HCT116 (cell line): ENCODE data around the gene GRIK1. TPM values are rescaled to one million over a fixed set of nuclear protein-coding genes. Genes with fewer than 3 reads are reported as not detected.

Experiments
- ATAC-seq: fragments of 200-7000 bp; cut with Tn5 transposase; 2 replicates; pipeline ENCODE4 v1.9.1; 2020; ENCODE audit warnings: mild to moderate bottlenecking, moderate library complexity
- BruUV-seq: library from RNA; stranded (reverse); fragments of 400-500 nt; replicated peaks from 2 replicates; lab custom pipeline; 2021; lab: Mats Ljungman, UMichigan
- CTCF ChIA-PET: fragments of 300-600 bp; sonication (Branson Sonifier 250); formaldehyde crosslinking; loops from one replicate; lab custom pipeline; 2021; ENCODE audit warnings: antibody characterized with exemption; lab: Charles Lee
- POLR2A ChIA-PET: fragments of 300-600, 350-600 bp; sonication (Branson Sonifier 250); formaldehyde crosslinking; loops from one replicate; lab custom pipeline; 2021; ENCODE audit warnings: antibody characterized with exemption; lab: Charles Lee
- RAD21 ChIA-PET, 2 experiments: fragments of 300-600 bp; sonication (Branson Sonifier 250); formaldehyde crosslinking; loops; one replicate each; lab custom pipeline; 2023; ENCODE audit warnings: low total read pairs in 2 of 2; ENCODE audit not compliant: uncharacterized antibody in 2 of 2, unreplicated experiment in 2 of 2, low non-redundant PET in 1 of 2; lab: Charles Lee
- DNase-seq: peaks from one replicate; pipeline ENCODE4 v3.0.0-alpha.2; 2010; ENCODE audit warnings: low read depth, low spot score
- H2AFZ ChIP-seq: fragments of 200-600 bp; shearing (Covaris generic), sonication (generic); 2 replicates; pipeline ENCODE4 v1.6.1; 2017; ENCODE audit warnings: low read depth, mixed run types, mixed read lengths, antibody characterized with exemption, low read length; ENCODE audit not compliant: poor library complexity, severe bottlenecking
- H3K27ac ChIP-seq: 2 replicates; pipeline ENCODE4 v1.5.1; 2012; ENCODE audit warnings: low read depth, low read length
- H3K27me3 ChIP-seq: fragments of 200-600 bp; sonication (generic); 2 replicates; pipeline ENCODE4 v1.6.1; 2016; ENCODE audit warnings: mixed run types, low read length, mixed read lengths; ENCODE audit not compliant: insufficient read depth
- H3K36me3 ChIP-seq, 2 experiments: fragments of 200-500 bp in 1 of 2; fragments of 200-600 bp in 1 of 2; sonication (Bioruptor generic) in 1 of 2; sonication (generic) in 1 of 2; 2 replicates each; pipeline versions ENCODE4 v1.5.1 to v1.6.1; 2014 to 2016; ENCODE audit warnings: low read length in 2 of 2, inconsistent platforms in 1 of 2, mixed read lengths in 1 of 2, mixed run types in 1 of 2; ENCODE audit not compliant: insufficient read depth in 2 of 2, control insufficient read depth in 1 of 2
- H3K4me1 ChIP-seq, 2 experiments: fragments of 200-600 bp in 1 of 2; sonication (generic) in 1 of 2; 2 replicates each; pipeline versions ENCODE4 v1.5.1 to v1.6.1; 2012 to 2017; ENCODE audit warnings: low read length in 2 of 2, inconsistent platforms in 1 of 2, mild to moderate bottlenecking in 1 of 2, mixed read lengths in 1 of 2, mixed run types in 1 of 2, moderate library complexity in 1 of 2; ENCODE audit not compliant: insufficient read depth in 2 of 2, control insufficient read depth in 1 of 2
- H3K4me2 ChIP-seq: fragments of 200-600 bp; sonication (generic); 2 replicates; pipeline ENCODE4 v1.6.1; 2017; ENCODE audit warnings: mixed run types, low read length, mixed read lengths
- H3K4me3 ChIP-seq, 2 experiments: fragments of 200-600 bp in 1 of 2; sonication (generic) in 1 of 2; replicated peaks in 1 of 2; 2 replicates each; pipeline ENCODE4 v1.5.1; 2011 to 2016; ENCODE audit warnings: low read length in 2 of 2, control low read depth in 1 of 2, low read depth in 1 of 2, mild to moderate bottlenecking in 1 of 2, mixed read lengths in 1 of 2, mixed run types in 1 of 2
- H3K79me2 ChIP-seq: fragments of 200-600 bp; sonication (generic); 2 replicates; pipeline ENCODE4 v1.6.1; 2017; ENCODE audit warnings: mild to moderate bottlenecking, mixed run types, low read length, moderate library complexity, mixed read lengths; ENCODE audit not compliant: insufficient read depth
- H3K9ac ChIP-seq: fragments of 200-600 bp; sonication (generic); 2 replicates; pipeline ENCODE4 v1.6.1; 2016; ENCODE audit warnings: low read length, mixed read lengths
- H3K9me2 ChIP-seq: fragments of 200-600 bp; sonication (generic), shearing (Covaris generic); 2 replicates; pipeline ENCODE4 v1.6.1; 2017; ENCODE audit warnings: mixed run types, mild to moderate bottlenecking, moderate library complexity; ENCODE audit not compliant: insufficient read depth
- H3K9me3 ChIP-seq, 2 experiments: fragments of 200-500 bp in 1 of 2; fragments of 200-600 bp in 1 of 2; sonication (Bioruptor generic) in 1 of 2; sonication (generic) in 1 of 2; 2 replicates each; pipeline ENCODE4 v1.6.1; 2014 to 2017; ENCODE audit warnings: low read length in 2 of 2, mixed read lengths in 2 of 2, inconsistent platforms in 1 of 2, low read depth in 1 of 2, mild to moderate bottlenecking in 1 of 2, mixed run types in 1 of 2, moderate library complexity in 1 of 2; ENCODE audit not compliant: control insufficient read depth in 1 of 2, insufficient read depth in 1 of 2
- H4K20me1 ChIP-seq: fragments of 200-600 bp; sonication (generic), shearing (Covaris generic); 2 replicates; pipeline ENCODE4 v1.6.1; 2017; ENCODE audit warnings: mixed run types, mild to moderate bottlenecking, moderate library complexity; ENCODE audit not compliant: insufficient read depth
- ATF3 ChIP-seq: IDR thresholded peaks from 2 replicates; pipeline ENCODE4 v1.6.1; 2012
- CBX3 ChIP-seq: IDR thresholded peaks from 2 replicates; pipeline ENCODE4 v1.6.1; 2012; ENCODE audit warnings: low read depth
- CEBPB ChIP-seq: IDR thresholded peaks from 2 replicates; pipeline ENCODE4 v1.6.1; 2012; ENCODE audit warnings: low read depth
- CTCF ChIP-seq, 3 experiments: fragments of 200-600 bp in 1 of 3; sonication (generic) in 1 of 3; IDR thresholded peaks in 2 of 3; conservative IDR thresholded peaks in 1 of 3; 2 replicates each; pipeline ENCODE4 v1.5.1; 2012 to 2017; ENCODE audit warnings: low read depth in 2 of 3, low read length in 2 of 3, antibody characterized with exemption in 1 of 3, borderline replicate concordance in 1 of 3, control low read depth in 1 of 3, mild to moderate bottlenecking in 1 of 3, mixed read lengths in 1 of 3, mixed run types in 1 of 3, moderate library complexity in 1 of 3; ENCODE audit not compliant: insufficient read depth in 1 of 3
- ELF1 ChIP-seq: IDR thresholded peaks from 2 replicates; pipeline ENCODE4 v1.6.1; 2012; ENCODE audit warnings: low read depth, borderline replicate concordance
- EZH2 ChIP-seq: fragments of 200-600 bp; sonication (generic); IDR thresholded peaks from 2 replicates; pipeline ENCODE4 v1.6.1; 2017; ENCODE audit warnings: antibody characterized with exemption, mixed run types
- EZH2phosphoT487 ChIP-seq: fragments of 200-600 bp; IDR thresholded peaks from 2 replicates; pipeline ENCODE4 v1.6.1; 2018; ENCODE audit warnings: antibody characterized with exemption, borderline replicate concordance
- FOSL1 ChIP-seq: IDR thresholded peaks from 2 replicates; pipeline ENCODE4 v1.6.1; 2012; ENCODE audit warnings: low read depth
- JUND ChIP-seq: IDR thresholded peaks from 2 replicates; pipeline ENCODE4 v1.6.1; 2012
- POLR2A ChIP-seq: IDR thresholded peaks from 2 replicates; pipeline ENCODE4 v1.7.0; 2011; ENCODE audit warnings: borderline replicate concordance; ENCODE audit not compliant: insufficient read depth, insufficient read length; ENCODE audit errors: extremely low read depth
- POLR2AphosphoS5 ChIP-seq: IDR thresholded peaks from 2 replicates; pipeline ENCODE4 v1.6.1; 2011; ENCODE audit warnings: mild to moderate bottlenecking, low read depth, low read length, moderate library complexity
- REST ChIP-seq: IDR thresholded peaks from 2 replicates; pipeline ENCODE4 v1.6.1; 2012; ENCODE audit warnings: low read depth
- SIN3A ChIP-seq: IDR thresholded peaks from 2 replicates; pipeline ENCODE4 v1.6.1; 2012; ENCODE audit warnings: low read depth
- SRF ChIP-seq: IDR thresholded peaks from 2 replicates; pipeline ENCODE4 v1.6.1; 2012; ENCODE audit warnings: low read depth
- YY1 ChIP-seq: IDR thresholded peaks from 2 replicates; pipeline ENCODE4 v1.6.1; 2011; ENCODE audit warnings: low read length, low read depth, moderate library complexity, mild to moderate bottlenecking; ENCODE audit not compliant: insufficient replicate concordance; ENCODE audit errors: extremely low read depth
- ZFX ChIP-seq: fragments of 450-650 bp; IDR thresholded peaks from 2 replicates; pipeline ENCODE4 v1.6.1; 2017
- intact Hi-C: fragments of 100-400 bp; cut with micrococcal nuclease; formaldehyde crosslinking; loops from 2 replicates; pipeline ENCODE4 v1.10.0; 2022
- total RNA-seq: library from RNA; stranded (reverse); gene quantifications from one replicate; pipeline ENCODE4 v1.2.1, GENCODE V29; 2021; ENCODE audit not compliant: unreplicated experiment

GRIK1 gene
- total RNA-seq, 1 experiment from 2014 or later: not detected

- H3K27ac ChIP-seq: no peak overlapping the region
- ChIA-PET RAD21 (interaction anchor here in 1 of 2 experiments (0.7 kb wide), 1 partner anchor 33 kb away, joined by 3 read pairs; no protein-coding TSS in a partner anchor), POLR2A (no interaction called here), CTCF (no interaction called here)
- TF ChIP-seq POLR2A (no peak), SIN3A (no peak), ELF1 (no peak), FOSL1 (no peak), EZH2 (no peak), CBX3 (no peak), ATF3 (no peak), CTCF (IDR thresholded peaks at IDR 0.05 in 2 of 3, conservative IDR thresholded peaks at IDR 0.05 in 1 of 3; ENCODE audit: borderline replicate concordance in 1 of 3, insufficient read depth in 1 of 3, low read depth in 2 of 3, low read length in 2 of 3) (no peak), ZFX (no peak), REST (no peak), JUND (no peak), SRF (no peak), POLR2AphosphoS5 (no peak), YY1 (no peak), CEBPB (no peak), EZH2phosphoT487 (no peak)
- H3K4me3 ChIP-seq: no peak overlapping the region
- H3K79me2 ChIP-seq: no peaks in the 10 kb centered on the region
- intact Hi-C loops: no loop called here
- no peak overlapping the region for H3K9ac ChIP-seq
- no peak overlapping the region for H2AFZ ChIP-seq
- peaks cover 0 to 4% of the 10 kb centered on the region in 2 experiments; a peak in 1 of 4 replicates for H3K9me3 ChIP-seq
- H3K27me3 ChIP-seq: no peaks in the 10 kb centered on the region
- H3K9me2 ChIP-seq: no peaks in the 10 kb centered on the region
- DNase-seq (no peak), ATAC-seq (no peak)
- no peaks in the 10 kb centered on the region for H4K20me1 ChIP-seq
- BruUV-seq: no TSS peak
- H3K36me3 ChIP-seq: no peaks in the 10 kb centered on the region
- no peaks in the 10 kb centered on the region for H3K4me1 ChIP-seq
- no peak overlapping the region for H3K4me2 ChIP-seq
Measured at GRCh38 chr21:29610779-29611360, 328.9 kb downstream of the GRIK1 start.
